HEK293 (cell line): Measurements from ENCODE around the gene TTR.

ENCODE experiments used
- CTCF ChIP-seq: fragments of 450-650 bp; formaldehyde crosslinking; IDR thresholded peaks from 2 replicates; pipeline ENCODE4 v1.5.1; 2016; ENCODE audit warnings: missing biosample characterization, missing genetic modification characterization
- GLI4 ChIP-seq: fragments of 450-650 bp; formaldehyde crosslinking; IDR thresholded peaks from 2 replicates; pipeline ENCODE4 v1.5.1; 2016; ENCODE audit warnings: missing biosample characterization, missing genetic modification characterization
- SCRT2 ChIP-seq: fragments of 450-650 bp; formaldehyde crosslinking; IDR thresholded peaks from 2 replicates; pipeline ENCODE4 v1.5.1; 2016; ENCODE audit warnings: missing biosample characterization, missing genetic modification characterization

GRCh38 chr18:31636387-31636786 is 44.7 kb downstream of the TTR start:
- TF ChIP-seq CTCF (tag by site-specific recombination) = no peak
- no peak for TF ChIP-seq GLI4 (tag by site-specific recombination)
- no peak for TF ChIP-seq SCRT2 (tag by site-specific recombination)
